Duodenal mucosa (tissue), 2 donors: ENCODE data around the gene CYRIA.

Source experiments
- H3K27ac ChIP-seq: one replicate; pipeline ENCODE4 v1.7.0; 2013; ENCODE audit warnings: low read depth, low read length
- H3K27me3 ChIP-seq, 2 donors: one replicate each; pipeline ENCODE4 v1.7.0; 2013; ENCODE audit warnings: low read length in 2 of 2, control low read depth in 1 of 2; ENCODE audit not compliant: insufficient read depth in 2 of 2, control insufficient read depth in 1 of 2
- H3K36me3 ChIP-seq, 2 donors: one replicate each; pipeline ENCODE4 v1.7.0; 2013; ENCODE audit warnings: low read length in 2 of 2, control low read depth in 1 of 2; ENCODE audit not compliant: insufficient read depth in 2 of 2, control insufficient read depth in 1 of 2
- H3K4me1 ChIP-seq, 2 donors: one replicate each; pipeline ENCODE4 v1.7.0; 2013; ENCODE audit warnings: low read length in 2 of 2, control low read depth in 1 of 2; ENCODE audit not compliant: insufficient read depth in 2 of 2, control insufficient read depth in 1 of 2
- H3K4me3 ChIP-seq, 2 donors: one replicate each; pipeline ENCODE4 v1.7.0; 2013; ENCODE audit warnings: low read length in 2 of 2, low read depth in 1 of 2
- H3K9ac ChIP-seq, 2 donors: one replicate each; pipeline ENCODE4 v1.7.0; 2013; ENCODE audit warnings: low read length in 2 of 2, low read depth in 1 of 2
- H3K9me3 ChIP-seq, 2 donors: one replicate each; pipeline ENCODE4 v1.7.0; 2013; ENCODE audit warnings: low read length in 2 of 2, control low read depth in 1 of 2; ENCODE audit not compliant: control insufficient read depth in 1 of 2

CYRIA gene

DNA sequence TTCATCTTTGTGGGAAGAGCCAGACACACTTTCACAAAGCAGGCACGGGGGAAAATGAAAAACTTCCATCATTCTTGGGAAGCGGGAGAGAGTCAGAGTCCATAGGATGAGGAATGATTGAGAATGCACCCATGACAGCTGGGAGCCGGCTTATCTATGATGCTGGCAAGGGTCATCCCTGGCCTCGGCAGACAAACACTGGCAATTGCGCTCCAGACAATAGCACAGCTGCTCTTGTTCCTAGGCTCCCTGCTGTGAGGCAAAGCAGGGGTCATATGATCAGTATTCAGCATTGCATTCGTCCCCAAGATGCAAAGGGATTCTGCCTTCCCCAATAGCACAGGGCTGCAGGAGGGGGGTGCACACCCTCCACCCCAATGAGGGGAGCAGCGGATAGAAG is 33.0 kb downstream of the CYRIA start:
- no peaks in the 10 kb centered on the region for H3K9me3 ChIP-seq
- H3K9ac ChIP-seq, result no peak overlapping the region
- no peaks in the 10 kb centered on the region for H3K36me3 ChIP-seq
- H3K4me3 ChIP-seq, result no peak overlapping the region
- peaks cover 12% of the 10 kb centered on the region in 2 donors for H3K4me1 ChIP-seq
- no peaks in the 10 kb centered on the region for H3K27me3 ChIP-seq
- H3K27ac ChIP-seq, result no peak overlapping the region

- H3K4me1 ChIP-seq, result peaks cover 32 to 34% of the 10 kb centered on the region in 2 donors
- no peak overlapping the region for H3K4me3 ChIP-seq
- no peaks in the 10 kb centered on the region for H3K9me3 ChIP-seq
- no peak overlapping the region for H3K27ac ChIP-seq
- no peak overlapping the region for H3K9ac ChIP-seq
- no peaks in the 10 kb centered on the region for H3K36me3 ChIP-seq
- H3K27me3 ChIP-seq, result no peaks in the 10 kb centered on the region
Observed at GRCh38 chr2:16630463-16630862, 35.2 kb downstream of the CYRIA start.

DNA sequence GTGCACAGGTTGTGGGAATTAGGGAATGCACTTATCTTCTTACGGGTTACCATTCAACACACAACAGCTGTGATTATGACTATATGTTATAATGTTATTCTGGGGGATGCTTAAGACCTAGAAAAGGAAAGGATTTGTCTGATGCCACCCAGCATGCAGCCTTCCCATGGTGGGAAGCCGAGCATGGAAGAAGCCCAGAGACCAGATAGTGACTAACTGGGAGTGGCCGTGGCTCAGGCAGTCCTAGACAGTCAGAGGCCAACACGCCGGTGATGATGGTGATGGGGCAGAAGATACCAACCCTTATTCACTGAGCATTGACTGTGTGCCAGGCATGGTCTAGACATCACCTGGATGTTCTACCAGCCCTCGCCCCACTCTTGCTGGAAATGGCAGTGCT is 35.9 kb downstream of the CYRIA start:
- H3K36me3 ChIP-seq, result no peaks in the 10 kb centered on the region
- H3K4me3 ChIP-seq, result no peak overlapping the region
- no peak overlapping the region for H3K27ac ChIP-seq
- H3K9me3 ChIP-seq, result no peaks in the 10 kb centered on the region
- no peak overlapping the region for H3K9ac ChIP-seq
- H3K4me1 ChIP-seq, result peaks cover 36% of the 10 kb centered on the region in 2 donors
- H3K27me3 ChIP-seq, result no peaks in the 10 kb centered on the region

DNA sequence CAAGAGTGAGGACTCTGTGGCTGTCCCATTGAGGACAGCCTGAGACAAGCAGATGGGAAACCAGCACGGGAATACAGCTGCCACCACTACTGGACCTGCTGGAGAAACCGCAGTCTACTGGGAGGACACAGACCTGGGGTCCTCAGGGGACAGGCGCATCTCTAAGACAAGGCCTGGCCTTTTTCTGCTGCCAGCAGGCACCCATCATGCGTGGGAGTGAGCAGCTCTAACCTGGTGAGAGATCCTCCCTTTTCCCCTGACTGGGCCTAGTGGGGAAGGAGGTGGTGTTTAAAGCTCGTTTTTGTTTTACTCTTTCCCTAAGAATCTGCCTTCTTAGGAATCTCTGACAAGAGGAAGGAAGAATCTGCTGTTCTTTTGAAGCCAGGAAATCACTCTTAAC is 36.6 kb downstream of the CYRIA start:
- H3K4me3 ChIP-seq, result no peak overlapping the region
- H3K9me3 ChIP-seq, result no peaks in the 10 kb centered on the region
- H3K4me1 ChIP-seq, result peaks cover 36% of the 10 kb centered on the region in 2 donors
- no peaks in the 10 kb centered on the region for H3K36me3 ChIP-seq
- no peak overlapping the region for H3K27ac ChIP-seq
- H3K27me3 ChIP-seq, result no peaks in the 10 kb centered on the region
- no peak overlapping the region for H3K9ac ChIP-seq

DNA sequence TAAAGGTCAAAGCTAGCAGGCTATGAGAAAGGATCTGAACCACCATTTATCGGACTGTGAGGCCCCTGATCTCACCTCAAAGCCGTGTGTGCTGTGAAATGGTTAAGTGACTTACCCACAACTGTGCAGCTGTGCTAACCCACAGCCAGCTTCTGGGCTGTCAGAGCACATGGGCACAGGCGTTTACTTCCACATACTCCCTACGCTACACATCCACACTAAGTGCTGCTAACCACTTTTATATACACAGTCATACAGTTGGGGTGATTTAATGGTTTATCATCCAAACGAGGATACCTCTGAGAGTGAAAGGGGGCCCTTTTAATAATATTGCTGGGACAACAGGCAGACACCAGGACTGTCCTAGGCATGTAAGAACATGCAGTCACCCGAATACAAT is 37.3 kb downstream of the CYRIA start:
- Histone ChIP-seq H3K36me3 (no peaks in the 10 kb centered on the region), H3K27me3 (no peaks in the 10 kb centered on the region), H3K9ac (no peak overlapping the region), H3K4me3 (no peak overlapping the region), H3K27ac (no peak overlapping the region), H3K4me1 (peaks cover 39 to 41% of the 10 kb centered on the region in 2 donors), H3K9me3 (no peaks in the 10 kb centered on the region)

DNA sequence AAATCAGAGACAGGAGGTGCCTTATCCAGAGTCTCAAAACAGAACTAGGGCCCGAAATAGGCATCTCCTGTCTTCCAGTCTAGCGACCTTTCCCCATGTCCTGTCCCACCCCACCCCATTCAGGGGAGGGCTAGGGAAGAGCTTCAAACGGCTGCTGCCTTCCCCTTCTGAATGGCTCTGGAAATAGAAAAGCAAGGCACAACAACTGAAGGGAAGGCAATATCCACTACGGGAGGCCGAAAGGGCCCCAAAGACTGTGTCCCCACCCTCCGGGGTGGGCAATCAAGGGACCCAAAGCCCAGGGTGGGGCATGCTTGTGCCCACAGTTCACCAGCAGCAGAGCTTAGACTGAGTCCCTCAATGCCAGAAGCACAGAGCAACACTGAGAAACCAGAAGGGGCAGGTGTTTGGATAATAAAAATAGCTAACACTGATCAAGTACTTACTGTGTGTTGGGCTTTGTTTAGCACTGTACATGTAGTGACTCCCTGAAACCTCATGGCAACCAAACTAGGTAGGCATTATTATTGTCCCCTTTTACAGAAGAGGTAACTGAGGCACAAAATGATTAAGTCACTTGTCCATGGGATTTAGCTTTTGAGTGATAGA is 38.5 kb downstream of the CYRIA start:
- Histone ChIP-seq H3K27ac (no peak overlapping the region), H3K4me1 (peaks cover 41 to 43% of the 10 kb centered on the region in 2 donors)

GRCh38 chr2:16626497-16626896 is 39.1 kb downstream of the CYRIA start:
- Histone ChIP-seq H3K27ac (no peak overlapping the region), H3K4me1 (peaks cover 41 to 43% of the 10 kb centered on the region in 2 donors), H3K27me3 (no peaks in the 10 kb centered on the region), H3K36me3 (no peaks in the 10 kb centered on the region), H3K9ac (no peak overlapping the region), H3K9me3 (no peaks in the 10 kb centered on the region), H3K4me3 (no peak overlapping the region)

More for the DNA sequence above, 38.5 kb downstream of the CYRIA start:
- Histone ChIP-seq H3K9me3 (no peaks in the 10 kb centered on the region), H3K9ac (no peak overlapping the region), H3K4me3 (no peak overlapping the region), H3K36me3 (no peaks in the 10 kb centered on the region), H3K27me3 (no peaks in the 10 kb centered on the region)

DNA sequence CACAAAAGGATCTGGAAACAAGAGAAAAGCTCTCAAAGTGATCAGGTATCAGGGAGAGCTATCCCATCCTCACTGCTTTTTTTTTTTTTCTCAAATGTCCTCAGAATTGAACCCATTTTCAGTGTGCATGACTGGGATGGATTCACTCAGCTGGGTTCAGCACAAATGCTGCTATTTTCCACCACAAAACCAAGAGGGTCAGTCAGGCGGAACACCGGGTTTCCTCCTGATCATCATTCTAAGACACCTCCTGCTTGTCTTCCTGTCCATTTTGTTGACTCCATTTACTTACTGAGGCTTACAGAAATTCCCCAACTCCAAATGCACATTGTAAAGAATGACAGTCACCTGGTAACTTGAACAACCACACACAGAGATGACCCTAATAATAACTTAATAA is 39.9 kb downstream of the CYRIA start:
- Histone ChIP-seq H3K27me3 (no peaks in the 10 kb centered on the region), H3K9me3 (no peaks in the 10 kb centered on the region), H3K9ac (no peak overlapping the region), H3K4me3 (no peak overlapping the region), H3K27ac (no peak overlapping the region), H3K36me3 (no peaks in the 10 kb centered on the region), H3K4me1 (peaks cover 39 to 43% of the 10 kb centered on the region in 2 donors)

DNA sequence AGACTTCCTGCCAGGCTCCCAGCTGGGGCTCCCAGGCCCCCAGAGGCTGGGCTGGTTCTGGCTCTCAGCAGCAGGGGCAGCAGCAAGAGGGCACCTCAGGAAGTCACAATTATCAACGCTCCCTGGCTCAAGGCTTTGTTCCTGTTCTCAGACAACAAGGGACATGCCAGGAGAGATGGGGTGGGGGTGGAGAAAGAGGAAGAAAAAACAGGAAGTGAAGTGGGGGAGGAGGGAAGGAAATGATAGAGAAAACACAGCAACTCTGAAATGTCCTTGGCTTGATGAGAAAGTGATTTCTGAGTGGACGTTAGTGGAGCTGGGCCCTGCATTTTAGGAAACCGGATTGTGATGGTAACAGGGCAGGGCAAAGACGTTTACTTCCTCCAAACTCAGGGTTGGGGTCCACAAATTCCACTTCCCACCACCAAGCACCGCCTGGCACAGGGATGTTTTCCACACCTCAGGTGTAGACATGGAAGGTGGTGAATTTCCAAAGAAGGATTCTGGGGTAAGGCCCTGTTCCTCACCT is 40.4 kb downstream of the CYRIA start:
- no peaks in the 10 kb centered on the region for H3K36me3 ChIP-seq
- H3K27me3 ChIP-seq, result no peaks in the 10 kb centered on the region
- H3K27ac ChIP-seq, result no peak overlapping the region
- peak overlapping the region in 1 of 2 donors; percentile 12 for H3K9ac ChIP-seq
- H3K9me3 ChIP-seq, result no peaks in the 10 kb centered on the region
- no peak overlapping the region for H3K4me3 ChIP-seq
- H3K4me1 ChIP-seq, result peaks cover 37 to 43% of the 10 kb centered on the region in 2 donors

DNA sequence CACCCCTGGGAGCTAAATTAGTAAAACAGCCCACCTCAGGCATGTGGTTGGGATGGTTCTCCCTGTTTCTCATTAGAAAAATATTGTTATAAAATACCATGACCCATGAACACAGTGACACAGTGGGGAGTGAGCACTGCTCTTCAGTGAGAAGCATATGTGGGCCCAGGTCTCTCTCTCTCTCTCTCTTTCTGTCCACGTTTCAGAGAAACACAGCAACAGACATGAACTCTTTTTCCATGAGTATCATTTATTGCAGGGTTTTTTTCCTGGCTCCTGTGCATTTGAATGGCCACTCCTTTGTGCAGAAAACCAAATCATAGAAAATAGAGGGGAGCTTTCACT is 41.2 kb downstream of the CYRIA start:
- H3K27me3 ChIP-seq, result no peaks in the 10 kb centered on the region
- H3K27ac ChIP-seq, result no peak overlapping the region
- no peak overlapping the region for H3K4me3 ChIP-seq
- H3K36me3 ChIP-seq, result no peaks in the 10 kb centered on the region
- H3K9me3 ChIP-seq, result no peaks in the 10 kb centered on the region
- H3K9ac ChIP-seq, result no peak overlapping the region
- peaks cover 37 to 40% of the 10 kb centered on the region in 2 donors for H3K4me1 ChIP-seq
